ENCODE measurements around the gene PHF13.

The PHF13 gene

GRCh38 chr1:6624710-6625583 is 11.4 kb downstream of the PHF13 start, which contains the start of gene THAP3:
Gene THAP3, plus strand, starts transcription at chr1:6624868. Its CDS starts 351 bp downstream, at chr1:6625219.
- peak; percentile 97 for DNase-seq (ENCODE audit: low read depth)
- TF ChIP-seq CTCF (conservative IDR thresholded peaks at IDR 0.05; ENCODE audit: control insufficient read depth, insufficient read depth, low read depth, low read length): no peak
- H3K4me3 ChIP-seq (ENCODE audit: control insufficient read depth, low read depth, low read length): peak within 1 kb of the TSS; percentile 71

- no peak for TF ChIP-seq CTCF (conservative IDR thresholded peaks at IDR 0.05; ENCODE audit: control insufficient read depth, insufficient read depth, low read depth, low read length)
- peak; percentile 76 for DNase-seq (ENCODE audit: low read depth)
- H3K4me3 ChIP-seq (ENCODE audit: control insufficient read depth, low read depth, low read length): peak overlapping the region; percentile 71
Observed at GRCh38 chr1:6625584-6626149, 12.1 kb downstream of the PHF13 start.

- no peak for DNase-seq (ENCODE audit: low read depth)
- TF ChIP-seq CTCF (conservative IDR thresholded peaks at IDR 0.05; ENCODE audit: control insufficient read depth, insufficient read depth, low read depth, low read length): no peak
- no peak overlapping the region for H3K4me3 ChIP-seq (ENCODE audit: control insufficient read depth, low read depth, low read length)
Observed at GRCh38 chr1:6627031-6627430, 13.5 kb downstream of the PHF13 start.

GRCh38 chr1:6627841-6628545 is 14.5 kb downstream of the PHF13 start:
- no peak overlapping the region for H3K4me3 ChIP-seq (ENCODE audit: control insufficient read depth, low read depth, low read length)
- no peak for TF ChIP-seq CTCF (conservative IDR thresholded peaks at IDR 0.05; ENCODE audit: control insufficient read depth, insufficient read depth, low read depth, low read length)
- DNase-seq (ENCODE audit: low read depth): no peak

- TF ChIP-seq CTCF (conservative IDR thresholded peaks at IDR 0.05; ENCODE audit: control insufficient read depth, insufficient read depth, low read depth, low read length): no peak
- no peak for DNase-seq (ENCODE audit: low read depth)
- no peak overlapping the region for H3K4me3 ChIP-seq (ENCODE audit: control insufficient read depth, low read depth, low read length)
Observed at GRCh38 chr1:6628971-6629479, 15.5 kb downstream of the PHF13 start.

- no peak for TF ChIP-seq CTCF (conservative IDR thresholded peaks at IDR 0.05; ENCODE audit: control insufficient read depth, insufficient read depth, low read depth, low read length)
- no peak for DNase-seq (ENCODE audit: low read depth)
Observed at GRCh38 chr1:6630027-6630426, 16.5 kb downstream of the PHF13 start.

More at GRCh38 chr1:6630027-6630426, 16.5 kb downstream of the PHF13 start:
- no peak overlapping the region for H3K4me3 ChIP-seq (ENCODE audit: control insufficient read depth, low read depth, low read length)
